Upper lobe of right lung (tissue), 1 donor: ENCODE data around the gene ANO1. TPM values are rescaled to one million over a fixed set of nuclear protein-coding genes. Genes with fewer than 3 reads are reported as not detected.

Source experiments
- ATAC-seq: fragments of 200-7000 bp; cut with Tn5 transposase; one replicate; pipeline ENCODE4 v1.9.1; 2020; ENCODE audit warnings: mild to moderate bottlenecking, moderate library complexity
- DNase-seq: peaks from one replicate; pipeline ENCODE4 v3.0.0-alpha.2; 2020
- H3K27ac ChIP-seq: fragments of 200-600 bp; one replicate; pipeline ENCODE4 v1.8.0; 2022
- H3K27me3 ChIP-seq: fragments of 200-600 bp; one replicate; pipeline ENCODE4 v1.8.0; 2022; ENCODE audit warnings: mild to moderate bottlenecking
- H3K36me3 ChIP-seq: fragments of 200-600 bp; one replicate; pipeline ENCODE4 v1.8.0; 2022
- H3K4me1 ChIP-seq: fragments of 200-600 bp; one replicate; pipeline ENCODE4 v1.8.0; 2022
- H3K4me3 ChIP-seq: fragments of 200-600 bp; one replicate; pipeline ENCODE4 v1.8.0; 2022; ENCODE audit warnings: mild to moderate bottlenecking
- H3K9me3 ChIP-seq: fragments of 200-600 bp; one replicate; pipeline ENCODE4 v1.8.0; 2022
- intact Hi-C: fragments of 100-400 bp; cut with DNase I; formaldehyde crosslinking; loops from one replicate; pipeline ENCODE4 v1.11.0; 2022
- total RNA-seq: library from RNA; stranded (reverse); fragmentation: NEBNext Ultra II Directional; extraction: Animal tissue kit (Norgen Biotek cat#: 25700); gene quantifications from one replicate; pipeline ENCODE4 v1.2.1, GENCODE V29; 2021
- TF ChIP-seq, protein P1 (sequence below): fragments of 200-600 bp; IDR thresholded peaks from one replicate; pipeline ENCODE4 v1.8.0; 2022; ENCODE audit warnings: antibody characterized with exemption
- donor health status: DM: no; HTN: yes; CAD: no; lungs with severe emphysema.

ANO1 gene
- total RNA-seq, 1 donor from 2014 or later = 16.8 TPM

DNA sequence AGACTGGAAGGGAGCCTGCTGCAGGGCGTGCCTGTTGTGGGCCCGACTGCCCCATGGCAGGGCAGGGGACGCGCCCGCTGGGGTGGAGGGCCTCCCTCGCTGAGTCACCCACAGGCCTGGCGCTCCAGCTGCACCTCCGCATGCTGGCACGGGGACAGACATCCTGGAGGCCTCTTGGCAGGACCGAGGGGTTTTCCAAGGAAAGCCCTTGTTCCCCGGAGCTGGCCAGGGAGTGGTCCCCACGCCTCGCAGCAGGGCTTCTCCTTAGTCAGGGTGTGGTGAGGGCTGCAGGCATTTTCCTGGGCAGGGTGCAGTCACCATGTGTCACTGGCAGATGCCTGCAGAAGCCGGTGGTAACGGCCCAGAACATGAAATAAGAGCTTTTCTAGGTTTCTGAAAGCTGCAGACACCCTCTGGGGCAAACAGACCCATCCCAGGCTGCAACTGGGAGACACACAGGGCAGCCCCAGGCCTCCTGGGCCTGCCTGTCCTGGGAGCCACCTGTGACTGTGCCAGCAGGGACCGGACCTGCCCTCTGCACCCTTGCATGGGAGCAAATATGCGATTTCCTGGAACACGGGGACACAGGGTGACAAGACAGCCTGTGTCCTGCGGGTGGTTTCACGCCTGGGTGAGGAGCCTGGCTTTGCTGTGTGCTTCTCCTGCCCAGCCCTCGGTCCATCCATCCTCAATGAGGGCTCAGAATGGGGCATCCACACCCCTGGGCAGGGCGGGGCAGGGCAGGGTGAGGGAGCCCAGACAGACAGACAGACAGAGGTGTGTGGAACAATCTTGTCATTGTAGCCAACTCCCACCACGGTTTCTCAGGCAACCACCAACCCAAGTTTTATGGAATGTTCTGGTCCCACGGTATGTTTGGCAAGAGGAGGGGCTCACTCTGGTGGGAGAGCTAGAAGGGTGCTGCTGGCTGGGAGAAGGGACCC, 81.8 kb downstream of the ANO1 start:
- ATAC-seq = peak; percentile 16
- intact Hi-C loops = no loop called here
- Histone ChIP-seq H3K36me3 (no peaks in the 10 kb centered on the region), H3K4me1 (no peaks in the 10 kb centered on the region), H3K9me3 (no peaks in the 10 kb centered on the region), H3K27ac (no peak overlapping the region), H3K27me3 (no peaks in the 10 kb centered on the region), H3K4me3 (no peak overlapping the region)
- DNase-seq = no peak
- TF ChIP-seq, protein P1, sequence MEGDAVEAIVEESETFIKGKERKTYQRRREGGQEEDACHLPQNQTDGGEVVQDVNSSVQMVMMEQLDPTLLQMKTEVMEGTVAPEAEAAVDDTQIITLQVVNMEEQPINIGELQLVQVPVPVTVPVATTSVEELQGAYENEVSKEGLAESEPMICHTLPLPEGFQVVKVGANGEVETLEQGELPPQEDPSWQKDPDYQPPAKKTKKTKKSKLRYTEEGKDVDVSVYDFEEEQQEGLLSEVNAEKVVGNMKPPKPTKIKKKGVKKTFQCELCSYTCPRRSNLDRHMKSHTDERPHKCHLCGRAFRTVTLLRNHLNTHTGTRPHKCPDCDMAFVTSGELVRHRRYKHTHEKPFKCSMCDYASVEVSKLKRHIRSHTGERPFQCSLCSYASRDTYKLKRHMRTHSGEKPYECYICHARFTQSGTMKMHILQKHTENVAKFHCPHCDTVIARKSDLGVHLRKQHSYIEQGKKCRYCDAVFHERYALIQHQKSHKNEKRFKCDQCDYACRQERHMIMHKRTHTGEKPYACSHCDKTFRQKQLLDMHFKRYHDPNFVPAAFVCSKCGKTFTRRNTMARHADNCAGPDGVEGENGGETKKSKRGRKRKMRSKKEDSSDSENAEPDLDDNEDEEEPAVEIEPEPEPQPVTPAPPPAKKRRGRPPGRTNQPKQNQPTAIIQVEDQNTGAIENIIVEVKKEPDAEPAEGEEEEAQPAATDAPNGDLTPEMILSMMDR = no peak

DNA sequence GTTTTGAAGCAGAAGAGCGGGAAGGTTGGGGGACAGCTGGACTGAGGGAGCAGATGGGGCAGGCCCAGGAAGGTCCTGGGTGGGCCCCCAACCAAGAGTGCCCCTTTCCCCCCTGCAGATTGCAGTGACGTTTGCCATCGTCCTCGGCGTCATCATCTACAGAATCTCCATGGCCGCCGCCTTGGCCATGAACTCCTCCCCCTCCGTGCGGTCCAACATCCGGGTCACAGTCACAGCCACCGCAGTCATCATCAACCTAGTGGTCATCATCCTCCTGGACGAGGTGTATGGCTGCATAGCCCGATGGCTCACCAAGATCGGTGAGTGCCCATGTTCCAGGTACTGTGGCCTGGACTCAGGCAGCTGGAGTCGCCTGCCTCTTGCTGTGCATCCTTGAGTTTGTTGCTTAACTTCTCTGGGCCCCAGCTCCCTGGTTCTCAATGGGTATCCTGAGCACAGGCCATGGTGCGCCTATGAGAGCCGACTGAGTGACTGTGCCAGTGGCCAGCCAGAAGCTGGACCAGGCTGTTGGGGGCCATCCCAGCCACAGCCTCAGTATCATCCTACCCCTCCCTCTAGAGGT, 83.0 kb downstream of the ANO1 start:
- H3K4me1 ChIP-seq = no peaks in the 10 kb centered on the region
- TF ChIP-seq, protein P1 = no peak
- DNase-seq (no peak), ATAC-seq (no peak)
- intact Hi-C loops = no loop called here
- H3K27ac ChIP-seq = no peak overlapping the region
- H3K9me3 ChIP-seq = no peaks in the 10 kb centered on the region
- H3K27me3 ChIP-seq = no peaks in the 10 kb centered on the region
- no peak overlapping the region for H3K4me3 ChIP-seq
- no peaks in the 10 kb centered on the region for H3K36me3 ChIP-seq

DNA sequence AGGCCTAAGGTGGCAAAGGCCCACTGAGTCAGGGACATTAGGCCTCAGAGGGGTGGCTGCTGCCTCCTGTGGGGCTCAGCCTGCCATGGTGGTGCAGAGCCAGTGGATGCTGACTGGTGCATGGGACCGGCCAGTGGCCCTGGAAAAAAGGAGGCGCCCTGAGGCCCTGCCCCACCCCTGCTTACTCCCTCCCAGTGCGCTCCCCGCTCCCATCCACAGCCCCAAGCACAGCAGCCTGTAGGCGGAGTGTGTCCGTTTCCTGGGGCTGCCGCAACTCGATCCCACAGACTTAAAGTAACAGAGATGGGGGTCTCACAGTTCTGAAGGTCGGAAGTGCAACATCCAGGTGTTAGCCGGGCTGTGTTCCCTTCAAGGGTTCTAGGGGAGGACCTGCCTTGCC, 86.6 kb downstream of the ANO1 start:
- Histone ChIP-seq H3K9me3 (no peaks in the 10 kb centered on the region), H3K36me3 (no peaks in the 10 kb centered on the region), H3K27me3 (no peaks in the 10 kb centered on the region), H3K4me3 (no peak overlapping the region), H3K4me1 (no peaks in the 10 kb centered on the region), H3K27ac (no peak overlapping the region)
- TF ChIP-seq, protein P1 = no peak
- ATAC-seq = no peak
- intact Hi-C loops = no loop called here
- DNase-seq = no peak

DNA sequence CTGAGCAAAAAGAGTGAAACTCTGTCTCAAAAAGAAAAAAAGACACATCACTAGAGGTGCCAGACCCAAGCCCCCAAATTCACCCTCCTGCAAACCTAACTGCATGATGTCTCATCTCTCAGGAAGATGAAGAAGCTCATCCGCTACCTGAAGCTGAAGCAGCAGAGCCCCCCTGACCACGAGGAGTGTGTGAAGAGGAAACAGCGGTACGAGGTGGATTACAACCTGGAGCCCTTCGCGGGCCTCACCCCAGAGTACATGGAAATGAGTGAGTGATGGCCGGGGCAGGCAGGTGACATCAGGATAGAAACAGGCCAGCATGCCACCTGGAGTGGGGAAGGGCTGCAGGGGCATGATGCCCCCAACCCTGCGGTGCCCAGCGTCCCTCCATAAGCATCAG, 89.0 kb downstream of the ANO1 start:
- no peaks in the 10 kb centered on the region for H3K27me3 ChIP-seq
- ATAC-seq (no peak), DNase-seq (no peak)
- H3K9me3 ChIP-seq = no peaks in the 10 kb centered on the region
- H3K4me1 ChIP-seq = no peaks in the 10 kb centered on the region
- no peak overlapping the region for H3K27ac ChIP-seq
- TF ChIP-seq, protein P1 = no peak
- no peaks in the 10 kb centered on the region for H3K36me3 ChIP-seq
- H3K4me3 ChIP-seq = no peak overlapping the region
- intact Hi-C loops = no loop called here

DNA sequence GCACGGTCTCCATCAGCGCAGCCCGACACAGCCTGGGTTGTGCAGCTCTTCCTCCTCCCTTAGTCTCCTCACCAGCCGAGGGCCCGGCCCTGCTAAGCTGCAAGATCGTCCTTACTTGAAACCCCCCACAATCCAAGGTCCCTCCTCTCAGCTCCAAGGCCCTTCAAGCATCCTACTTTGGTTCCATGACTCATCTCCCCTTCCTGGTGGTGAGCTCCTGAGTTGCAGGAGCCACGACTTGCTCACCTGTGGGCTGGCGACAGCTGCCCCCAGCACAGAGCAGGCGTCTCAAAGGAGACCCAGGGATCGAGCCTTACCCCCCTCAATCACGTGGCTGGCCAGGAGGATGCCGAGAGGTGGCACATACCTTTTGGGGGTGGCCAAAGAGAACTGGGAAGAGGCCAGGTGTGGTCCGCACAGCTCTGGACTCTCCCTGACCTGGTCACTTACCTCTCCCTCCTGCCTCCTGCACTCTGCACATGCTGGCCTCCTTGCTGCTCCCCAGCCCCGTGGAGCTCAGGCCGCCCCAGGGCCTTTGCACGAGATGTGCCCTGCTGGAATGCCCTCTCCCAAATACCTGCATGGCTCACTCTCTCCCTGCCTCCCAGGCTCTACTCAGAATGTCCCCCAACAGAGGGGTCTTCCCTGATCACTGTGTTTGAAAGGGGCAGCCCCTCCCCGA, 89.7 kb downstream of the ANO1 start:
- Histone ChIP-seq H3K27me3 (no peaks in the 10 kb centered on the region), H3K36me3 (no peaks in the 10 kb centered on the region), H3K27ac (no peak overlapping the region), H3K9me3 (no peaks in the 10 kb centered on the region), H3K4me3 (no peak overlapping the region), H3K4me1 (no peaks in the 10 kb centered on the region)
- ATAC-seq = no peak
- DNase-seq = no peak
- intact Hi-C loops = no loop called here
- TF ChIP-seq, protein P1 = no peak
